ENCODE results near the gene PYGM. TPM values are rescaled to one million over a fixed set of nuclear protein-coding genes. Genes with fewer than 3 reads are reported as not detected.

Gene PYGM
- 0.08 TPM in 1 of 2 replicates, not detected in the other for total RNA-seq

DNA sequence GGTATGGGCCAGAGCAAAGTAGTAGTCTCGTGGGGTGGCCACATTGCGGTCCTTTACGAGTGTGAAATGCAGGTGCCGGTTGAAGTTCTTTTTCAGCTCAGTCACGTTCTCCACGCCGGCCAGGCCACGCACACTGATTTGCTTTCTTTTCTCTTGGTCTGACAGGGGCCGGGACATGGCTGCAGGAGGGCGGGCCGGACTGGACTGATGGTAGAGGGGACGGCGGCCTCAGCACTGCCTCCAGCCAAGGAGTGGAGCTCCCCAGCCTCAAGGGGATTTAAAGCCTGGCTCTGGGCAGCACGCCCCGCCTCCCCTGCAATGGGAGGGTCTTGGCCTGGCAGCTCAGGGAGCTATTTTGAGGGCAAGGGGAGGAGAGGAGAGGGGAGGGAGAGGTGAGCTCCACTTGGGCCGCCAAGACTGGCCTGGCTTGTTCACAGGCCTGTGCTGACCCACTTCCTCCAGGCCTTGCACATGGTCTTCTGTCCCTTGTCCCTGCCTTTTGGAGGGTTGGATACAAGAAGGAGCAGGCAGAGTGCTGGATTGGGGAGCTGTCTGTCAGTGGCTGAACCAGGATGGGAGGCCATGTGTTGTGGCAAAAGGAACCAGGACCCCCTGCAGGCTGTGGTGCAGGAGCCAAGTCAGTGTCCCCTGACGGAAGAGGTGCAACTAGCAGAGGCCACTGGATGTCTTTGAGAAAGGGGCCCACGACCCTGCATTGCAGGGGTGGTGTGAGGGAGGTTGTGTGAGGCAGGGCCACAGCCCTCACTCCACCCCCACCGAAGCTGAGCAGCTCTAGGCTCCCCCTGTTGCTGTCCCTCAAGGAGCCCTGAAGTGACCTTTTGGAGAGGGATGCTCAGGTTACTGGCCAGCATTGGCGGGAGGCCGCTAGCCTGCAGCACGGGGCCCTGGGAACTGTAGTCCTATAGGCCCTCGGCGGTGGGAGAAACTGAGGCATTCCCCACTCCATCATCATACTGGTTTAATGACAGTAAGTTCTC, at the start of gene PYGM:
Gene PYGM, minus strand, starts transcription at position 253 of the 998 bp plus-strand sequence. Its CDS starts 76 bp downstream, at position 177.

DNA sequence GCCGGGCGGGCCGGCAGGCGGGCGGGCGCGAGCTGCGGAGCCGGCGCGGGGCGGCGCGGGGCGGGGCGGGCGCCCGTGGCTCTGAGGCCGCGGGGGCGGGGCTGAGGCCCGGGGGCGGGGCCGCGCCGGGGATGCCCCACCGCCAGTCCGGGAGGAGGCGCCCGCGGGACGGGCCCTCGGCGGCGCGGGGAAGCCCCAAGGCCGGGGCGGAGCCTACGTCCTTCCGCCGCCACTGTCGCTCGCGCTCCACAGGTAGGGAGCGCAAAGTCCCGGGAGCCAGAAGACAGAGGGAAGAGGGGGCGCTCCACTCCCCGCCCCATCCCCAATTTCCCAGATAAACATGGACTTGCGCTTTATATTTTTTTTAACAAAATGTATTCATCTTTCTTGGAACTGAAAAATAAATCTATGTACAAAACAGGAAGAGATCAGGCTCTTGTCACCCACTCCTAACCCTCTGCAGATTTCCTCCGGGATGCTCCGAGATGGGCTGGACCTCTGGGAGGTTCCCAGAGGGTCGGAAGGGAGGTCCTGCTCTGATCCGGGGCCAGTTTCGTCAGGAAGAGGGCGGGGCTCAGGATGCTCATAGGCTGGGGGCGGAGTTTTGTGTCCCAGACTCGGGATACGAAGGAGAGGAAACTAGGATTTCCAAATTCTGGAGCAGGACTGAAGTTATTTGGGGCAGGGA, 43.5 kb upstream of the PYGM start, which contains the start of gene MAP4K2:
Gene MAP4K2, minus strand, starts transcription at position 57 of the 688 bp plus-strand sequence. CDS start 65 bp downstream, outside the sequence.

DNA sequence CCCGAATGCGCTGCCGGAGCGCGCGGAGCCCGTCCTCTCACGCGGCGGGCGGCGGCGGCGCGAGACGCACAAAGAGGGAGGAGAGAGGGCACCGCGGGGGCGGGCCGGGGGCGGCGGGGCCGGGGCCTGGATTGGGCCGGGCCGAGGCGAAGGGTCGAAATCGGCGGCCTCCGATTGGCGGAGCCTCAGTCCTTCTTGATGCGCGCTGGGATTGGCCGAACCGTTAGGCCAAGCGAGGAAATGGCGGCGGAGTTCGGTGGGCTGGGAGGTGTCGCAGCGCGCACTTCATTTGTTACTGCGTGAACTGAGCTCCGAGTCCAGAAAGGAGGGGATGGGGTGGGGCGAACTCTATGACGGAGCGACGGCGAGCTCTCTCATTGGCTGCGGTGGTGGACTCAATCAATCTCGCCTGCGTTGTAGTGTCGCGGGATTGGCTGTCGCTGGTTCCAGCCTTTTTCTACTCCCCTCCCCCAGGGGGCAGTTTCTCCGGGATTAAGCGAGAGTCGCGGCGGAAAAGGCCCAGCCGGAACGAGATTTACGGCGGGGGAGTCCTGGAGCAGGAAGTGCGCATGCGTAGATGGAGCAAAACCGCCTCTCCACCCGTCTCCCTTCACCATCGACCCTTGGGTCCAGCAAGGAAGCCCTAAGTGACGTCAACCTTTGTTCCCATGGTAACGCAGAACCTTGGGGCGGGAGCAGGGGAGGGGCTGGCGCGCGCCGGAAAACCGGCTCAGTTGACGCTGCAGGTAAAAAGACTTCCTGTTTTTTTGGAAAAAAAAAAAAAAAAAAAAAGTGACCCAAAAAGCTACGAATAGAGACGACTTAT, 18.9 kb upstream of the PYGM start, which contains the start of gene SF1:
Gene SF1, minus strand, starts transcription at position 70 of the 826 bp plus-strand sequence. CDS start 150 bp downstream, outside the sequence.

DNA sequence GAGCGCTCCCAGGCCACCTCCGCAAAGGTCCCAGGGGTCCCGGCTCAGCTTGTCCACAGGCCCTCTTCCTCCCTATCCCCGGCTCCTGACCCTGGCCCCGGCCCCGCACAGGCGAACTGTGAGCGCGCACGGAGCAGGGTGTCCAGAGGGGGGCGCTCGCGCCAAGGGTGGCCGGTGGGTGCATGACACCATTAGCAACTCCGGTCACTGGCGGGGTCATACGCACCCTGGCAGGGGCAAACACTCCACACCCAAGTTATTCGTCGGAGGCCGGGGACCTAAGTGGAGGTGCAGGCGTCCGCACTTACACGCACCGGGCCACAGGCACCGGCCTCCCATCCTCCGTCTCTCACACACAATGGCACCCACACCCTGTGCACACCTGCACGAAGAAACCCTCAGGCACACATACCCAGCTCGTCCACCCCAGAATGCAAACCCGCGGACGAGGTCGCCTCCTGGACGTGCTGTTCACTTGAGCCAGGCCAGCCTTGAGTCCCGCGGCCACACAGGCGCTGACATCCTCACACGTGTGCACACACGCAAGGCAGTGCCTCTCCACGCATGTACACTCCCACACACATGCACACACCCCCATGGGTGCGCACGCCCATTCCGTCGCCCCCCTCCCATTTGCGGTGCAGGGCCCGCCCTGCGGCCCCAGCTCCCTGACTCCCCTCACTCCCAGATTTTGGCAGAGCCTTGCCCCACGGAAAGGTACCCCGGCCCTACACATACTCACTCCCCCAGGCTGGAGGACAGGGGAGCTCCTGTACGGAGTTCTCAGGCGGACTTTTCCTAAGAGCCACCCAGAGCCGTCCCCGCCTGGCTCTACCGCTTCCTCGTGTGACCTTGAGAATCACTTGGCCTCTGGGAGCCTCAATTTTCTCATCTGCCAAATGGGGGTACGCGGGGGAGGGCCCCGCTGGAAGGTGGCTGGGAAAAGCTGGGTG, 15.9 kb downstream of the PYGM start, which contains the start of gene RASGRP2:
Gene RASGRP2, minus strand, starts transcription at position 552 of the 953 bp plus-strand sequence. CDS start 1,276 bp downstream, outside the sequence.

DNA sequence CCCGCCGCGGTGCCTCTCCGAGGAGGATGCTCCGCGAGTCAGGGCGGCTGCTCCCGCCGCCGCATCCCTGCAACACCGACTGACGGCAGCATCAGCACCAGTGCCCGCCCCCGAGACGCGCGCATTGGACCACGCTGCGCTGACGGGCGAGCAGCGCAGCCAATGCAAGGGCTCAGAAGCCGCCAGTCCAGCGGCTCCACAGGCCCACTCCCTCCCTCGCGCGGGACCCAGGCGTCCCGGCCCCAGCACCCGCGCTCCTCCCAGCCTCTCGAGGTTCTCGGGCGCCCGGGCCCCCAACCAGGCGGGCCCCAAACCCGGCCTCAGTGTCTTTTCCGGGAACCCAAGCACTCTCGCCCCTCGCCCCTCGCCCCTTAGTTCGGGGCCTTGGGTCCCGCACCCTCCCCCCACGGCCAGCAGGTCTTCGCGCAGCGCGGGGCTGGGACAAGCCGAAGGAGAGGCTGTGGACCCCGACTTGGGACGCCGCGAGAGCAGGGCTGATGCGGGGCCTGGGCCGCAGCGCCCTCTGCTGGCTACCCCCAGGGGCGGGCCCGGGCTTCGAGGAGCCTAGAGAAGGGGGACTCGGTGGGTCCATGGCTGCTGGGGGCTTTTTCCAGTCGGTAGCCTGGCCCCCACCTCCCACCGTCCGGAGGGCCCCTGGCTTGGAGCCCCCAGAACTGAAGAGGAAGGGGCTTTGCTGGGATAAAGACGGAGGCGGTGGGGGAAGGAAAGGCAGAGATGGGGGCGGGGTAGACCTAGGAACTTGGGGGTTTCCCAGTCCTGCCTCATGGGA, 36.5 kb downstream of the PYGM start, which contains the start of gene NRXN2:
Gene NRXN2, minus strand, starts transcription at position 81 of the 790 bp plus-strand sequence. CDS start 9,498 bp downstream, outside the sequence.

Other genes with a start within 250 kb of the PYGM start
- under 0.01 and 0.27 TPM in 2 replicates for gene SLC22A11, start 204.0 kb downstream of the PYGM start, total RNA-seq
- gene SLC22A12, start 168.8 kb downstream of the PYGM start, total RNA-seq, result not detected in 2 replicates
- gene NRXN2, start 36.8 kb downstream of the PYGM start, total RNA-seq, result 0.04 TPM in 1 of 2 replicates, not detected in the other
- 2.1 TPM in 1 of 2 replicates, not detected in the other for gene RASGRP2, start 15.8 kb downstream of the PYGM start, total RNA-seq
- 89.7 and 155 TPM in 2 replicates for gene SF1, start 18.6 kb upstream of the PYGM start, total RNA-seq
- 18.7 and 21.4 TPM in 2 replicates for gene MAP4K2, start 43.2 kb upstream of the PYGM start, total RNA-seq
- 16.7 and 20.0 TPM in 2 replicates for gene MEN1, start 50.6 kb upstream of the PYGM start, total RNA-seq
- 3.8 and 8.1 TPM in 2 replicates for gene CDC42BPG, start 84.7 kb upstream of the PYGM start, total RNA-seq
- gene EHD1, start 118.6 kb upstream of the PYGM start, total RNA-seq, result 92.0 and 131 TPM in 2 replicates
- gene ATG2A, start 157.2 kb upstream of the PYGM start, total RNA-seq, result 16.2 and 18.5 TPM in 2 replicates
- gene PPP2R5B, start 164.7 kb upstream of the PYGM start, total RNA-seq, result 16.4 and 28.7 TPM in 2 replicates
- not detected in 2 replicates for gene GPHA2, start 175.9 kb upstream of the PYGM start, total RNA-seq
- gene MAJIN, start 212.1 kb upstream of the PYGM start, total RNA-seq, result not detected in 2 replicates
- 0.19 and 0.31 TPM in 2 replicates for gene BATF2, start 237.0 kb upstream of the PYGM start, total RNA-seq